T-helper 1 cell treated with Interleukin-12 subunit alpha and Interleukin-12 subunit beta and Interleukin-4 antibody, amounts not matched to agents 30 μg/mL and 1 μg/mL, for 36 hours (primary cell): ENCODE measurements around the gene PSMA1.
"Not testable (repeated sequence)": the region's sequence is repeated elsewhere in the genome, so short reads cannot be mapped to it uniquely, and the experiment has no call there.

Source experiments
- H3K27ac Mint-ChIP-seq: one replicate; pipeline ENCODE4 v1.8.0; 2021; ENCODE audit warnings: mild to moderate bottlenecking, mixed read lengths
- H3K27me3 Mint-ChIP-seq: one replicate; pipeline ENCODE4 v1.8.0; 2021; ENCODE audit warnings: low read depth, mixed read lengths
- H3K36me3 Mint-ChIP-seq: one replicate; pipeline ENCODE4 v1.8.0; 2021; ENCODE audit warnings: low read depth, mixed read lengths
- H3K4me1 Mint-ChIP-seq: one replicate; pipeline ENCODE4 v1.8.0; 2021; ENCODE audit warnings: low read depth, mixed read lengths
- H3K4me3 Mint-ChIP-seq: one replicate; pipeline ENCODE4 v1.8.0; 2021; ENCODE audit warnings: mild to moderate bottlenecking, moderate library complexity, mixed read lengths
- H3K9me3 Mint-ChIP-seq: one replicate; pipeline ENCODE4 v1.8.0; 2021; ENCODE audit warnings: mixed read lengths

Gene PSMA1

GRCh38 chr11:14519917-14520746 is at the start of gene PSMA1:
PSMA1 (minus strand) TSS chr11:14520386; CDS start chr11:14520299, 87 bp downstream.
- Mint-ChIP-seq H3K4me3 (peak within 1 kb of the TSS; percentile 94), H3K27me3 (no peaks in the 10 kb centered on the region), H3K27ac (peak within 1 kb of the TSS; percentile 93), H3K4me1 (peaks cover 28% of the 10 kb centered on the region), H3K36me3 (peaks cover 27% of the 10 kb centered on the region), H3K9me3 (no peaks in the 10 kb centered on the region)

DNA sequence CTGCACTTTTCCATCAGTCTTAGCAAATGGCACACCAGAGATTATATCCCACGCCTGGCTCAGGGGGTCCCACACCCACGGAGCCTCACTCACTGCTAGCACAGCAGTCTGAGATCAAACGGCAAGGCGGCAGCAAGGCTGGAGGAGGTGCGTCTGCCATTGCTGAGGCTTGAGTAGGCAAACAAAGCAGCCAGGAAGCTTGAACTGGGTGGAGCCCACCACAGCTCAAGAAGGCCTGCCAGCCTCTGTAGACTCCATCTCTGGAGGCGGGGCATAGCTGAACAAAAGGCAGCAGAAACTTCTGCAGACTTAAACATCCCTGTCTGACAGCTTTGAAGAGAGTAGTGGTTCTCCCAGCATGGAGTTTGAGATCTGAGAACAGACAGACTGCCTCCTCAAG is 49.3 kb upstream of the PSMA1 start:
- H3K4me1 Mint-ChIP-seq: peaks cover 67% of the 10 kb centered on the region
- H3K27ac Mint-ChIP-seq: peak overlapping the region; percentile 6
- not testable (repeated sequence) for H3K27me3 Mint-ChIP-seq, H3K4me3 Mint-ChIP-seq
- peaks cover 46% of the 10 kb centered on the region for H3K9me3 Mint-ChIP-seq
- peaks cover 84% of the 10 kb centered on the region for H3K36me3 Mint-ChIP-seq

DNA sequence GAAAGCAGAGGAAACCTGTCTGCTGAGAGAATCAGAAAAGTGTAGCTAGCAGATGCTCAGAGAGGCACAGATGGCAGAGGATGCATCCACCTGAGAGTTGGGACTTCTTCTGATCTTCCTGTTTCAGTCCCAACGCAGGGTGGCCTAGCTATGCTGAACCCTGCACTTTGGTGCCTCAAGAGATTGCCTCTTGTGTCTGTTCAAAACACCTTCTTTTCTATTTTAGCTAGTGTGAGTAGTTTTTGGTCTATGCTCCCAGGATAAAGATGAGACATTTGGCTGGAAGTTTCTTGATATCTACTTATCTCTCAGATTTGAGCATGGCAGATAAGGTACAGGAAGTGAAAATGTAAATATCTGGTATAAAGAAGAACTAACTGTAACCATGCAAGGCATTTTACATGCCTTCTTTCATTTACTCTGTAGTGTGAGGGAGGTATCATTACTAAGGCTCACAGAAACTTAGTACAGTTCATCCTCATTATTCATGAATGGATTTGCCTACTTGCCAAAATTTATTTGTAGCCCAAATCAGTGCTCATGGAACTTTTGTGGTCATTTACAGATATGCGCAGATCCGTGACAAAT is 47.0 kb upstream of the PSMA1 start:
- Mint-ChIP-seq H3K27ac (peak overlapping the region; percentile 23), H3K4me3 (no peak overlapping the region)

DNA sequence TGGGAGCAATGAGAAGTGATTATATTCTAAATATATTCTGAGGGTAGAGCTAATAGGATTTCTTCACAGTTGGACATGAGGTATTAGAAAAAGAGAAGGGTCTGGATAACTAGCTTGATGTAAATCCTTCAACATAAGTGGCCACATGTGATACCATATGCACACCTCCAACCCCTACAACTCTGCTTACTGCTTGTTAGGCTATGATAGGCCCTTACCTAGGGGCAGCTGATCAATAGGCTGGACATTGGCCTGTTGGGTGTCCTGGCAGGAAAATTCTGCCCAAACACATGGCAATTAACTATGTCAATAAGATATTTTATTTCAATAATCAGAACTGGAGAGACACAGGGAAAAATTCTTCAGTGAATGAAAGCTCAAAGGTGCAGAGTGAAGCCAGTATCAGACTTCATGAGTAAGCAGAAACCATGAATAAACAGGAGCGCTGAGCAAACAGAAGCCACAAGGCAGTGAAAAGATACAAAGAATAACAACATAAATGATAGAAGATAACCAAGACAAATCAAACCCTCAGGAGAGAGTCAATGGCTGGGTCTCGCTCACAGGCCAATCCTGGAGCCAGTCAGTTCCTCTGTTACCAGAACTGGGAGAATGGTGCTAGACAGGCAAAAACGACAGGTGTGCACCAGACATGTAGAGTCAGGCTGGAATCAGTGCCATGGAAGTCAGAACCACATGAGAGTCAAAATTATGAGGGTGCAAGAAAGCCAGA is 46.3 kb upstream of the PSMA1 start:
- peaks cover 31% of the 10 kb centered on the region for H3K9me3 Mint-ChIP-seq
- H3K36me3 Mint-ChIP-seq: peaks cover 60% of the 10 kb centered on the region
- peak overlapping the region; percentile 23 for H3K27ac Mint-ChIP-seq
- peaks cover 59% of the 10 kb centered on the region for H3K4me1 Mint-ChIP-seq
- H3K4me3 Mint-ChIP-seq: no peak overlapping the region
- H3K27me3 Mint-ChIP-seq: no peaks in the 10 kb centered on the region

More for the DNA sequence above, 47.0 kb upstream of the PSMA1 start:
- H3K36me3 Mint-ChIP-seq: peaks cover 65% of the 10 kb centered on the region
- H3K9me3 Mint-ChIP-seq: peaks cover 37% of the 10 kb centered on the region
- peaks cover 57% of the 10 kb centered on the region for H3K4me1 Mint-ChIP-seq
- no peaks in the 10 kb centered on the region for H3K27me3 Mint-ChIP-seq

DNA sequence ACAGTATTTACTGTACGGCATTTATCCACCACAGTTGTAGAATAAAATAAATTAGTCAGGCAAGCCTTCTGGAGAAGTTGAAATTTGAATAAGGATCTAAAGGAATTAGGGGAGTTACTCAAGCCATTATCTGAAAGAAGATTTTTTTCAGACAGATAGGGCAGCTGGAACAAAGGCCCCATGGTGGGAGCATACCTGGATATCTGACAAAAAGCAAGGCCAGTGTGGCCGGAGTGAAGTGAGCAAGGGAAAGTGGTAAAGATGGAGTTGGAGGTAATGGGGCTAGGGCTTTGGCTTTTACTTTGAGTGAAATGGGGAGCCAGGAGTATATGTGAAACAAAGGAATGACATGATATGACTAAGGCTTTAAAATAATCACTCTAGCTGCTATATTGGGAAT is 45.7 kb upstream of the PSMA1 start:
- H3K4me3 Mint-ChIP-seq: no peak overlapping the region
- H3K27me3 Mint-ChIP-seq: no peaks in the 10 kb centered on the region
- H3K9me3 Mint-ChIP-seq: peaks cover 27% of the 10 kb centered on the region
- no peak overlapping the region for H3K27ac Mint-ChIP-seq
- H3K4me1 Mint-ChIP-seq: peaks cover 62% of the 10 kb centered on the region
- H3K36me3 Mint-ChIP-seq: peaks cover 59% of the 10 kb centered on the region

GRCh38 chr11:14555818-14556217 is 35.6 kb upstream of the PSMA1 start:
- Mint-ChIP-seq H3K4me3 (peak overlapping the region; percentile 79), H3K9me3 (peaks cover 9% of the 10 kb centered on the region), H3K4me1 (peaks cover 54% of the 10 kb centered on the region), H3K27me3 (no peaks in the 10 kb centered on the region), H3K27ac (peak overlapping the region; percentile 93), H3K36me3 (peaks cover 57% of the 10 kb centered on the region)

DNA sequence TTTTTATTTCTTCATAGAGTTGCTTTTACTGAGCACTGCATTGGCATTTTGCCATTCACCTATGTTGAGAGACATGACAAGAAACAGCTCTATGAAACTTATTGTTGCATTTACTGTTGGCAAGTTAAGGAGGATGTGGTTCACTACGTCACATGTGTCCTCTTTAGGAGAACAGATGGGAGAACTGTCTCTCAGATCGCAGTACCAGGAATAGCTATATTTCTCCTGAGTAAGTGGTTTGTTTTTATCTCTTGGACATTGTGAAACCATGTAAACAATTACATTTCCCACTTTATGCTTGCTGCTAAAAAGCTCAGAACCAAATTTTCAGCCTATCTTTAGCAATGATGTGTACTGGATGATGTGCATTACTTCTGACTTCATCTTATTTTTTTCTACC is 34.8 kb upstream of the PSMA1 start:
- Mint-ChIP-seq H3K27ac (peak overlapping the region; percentile 93), H3K27me3 (no peaks in the 10 kb centered on the region), H3K9me3 (peaks cover 9% of the 10 kb centered on the region), H3K4me3 (peak overlapping the region; percentile 48), H3K4me1 (peaks cover 49% of the 10 kb centered on the region), H3K36me3 (peaks cover 56% of the 10 kb centered on the region)

- H3K4me3 Mint-ChIP-seq: no peak overlapping the region
- peaks cover 51% of the 10 kb centered on the region for H3K4me1 Mint-ChIP-seq
- peaks cover 4% of the 10 kb centered on the region for H3K9me3 Mint-ChIP-seq
- H3K27me3 Mint-ChIP-seq: no peaks in the 10 kb centered on the region
- peaks cover 46% of the 10 kb centered on the region for H3K36me3 Mint-ChIP-seq
- H3K27ac Mint-ChIP-seq: peak overlapping the region; percentile 31
Measured at GRCh38 chr11:14552089-14552488, 31.9 kb upstream of the PSMA1 start.

- peaks cover 4% of the 10 kb centered on the region for H3K9me3 Mint-ChIP-seq
- no peak overlapping the region for H3K4me3 Mint-ChIP-seq
- peaks cover 41% of the 10 kb centered on the region for H3K36me3 Mint-ChIP-seq
- no peaks in the 10 kb centered on the region for H3K27me3 Mint-ChIP-seq
- H3K27ac Mint-ChIP-seq: no peak overlapping the region
- peaks cover 52% of the 10 kb centered on the region for H3K4me1 Mint-ChIP-seq
Measured at GRCh38 chr11:14551380-14551779, 31.2 kb upstream of the PSMA1 start.

DNA sequence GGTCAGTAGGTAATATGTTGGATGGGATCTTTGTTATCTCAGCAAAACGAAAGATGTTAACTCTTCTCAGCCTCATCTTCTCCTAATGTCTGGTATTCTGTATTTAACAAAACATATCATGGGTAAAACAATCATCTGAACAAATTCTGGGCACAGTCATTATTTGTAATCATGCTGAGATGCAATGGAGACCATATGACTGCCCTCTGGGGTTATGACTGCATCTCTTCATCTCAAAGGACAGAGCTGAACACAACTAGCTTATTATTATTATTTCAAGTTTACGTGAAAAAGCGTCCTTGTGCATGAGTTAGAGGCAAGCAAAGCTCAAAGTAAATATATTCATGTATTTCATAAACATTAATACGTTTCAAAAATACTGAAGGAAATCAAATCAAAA is 29.7 kb upstream of the PSMA1 start:
- Mint-ChIP-seq H3K27me3 (no peaks in the 10 kb centered on the region), H3K4me1 (peaks cover 50% of the 10 kb centered on the region), H3K27ac (no peak overlapping the region), H3K9me3 (peaks cover 9% of the 10 kb centered on the region), H3K4me3 (no peak overlapping the region), H3K36me3 (peaks cover 40% of the 10 kb centered on the region)

DNA sequence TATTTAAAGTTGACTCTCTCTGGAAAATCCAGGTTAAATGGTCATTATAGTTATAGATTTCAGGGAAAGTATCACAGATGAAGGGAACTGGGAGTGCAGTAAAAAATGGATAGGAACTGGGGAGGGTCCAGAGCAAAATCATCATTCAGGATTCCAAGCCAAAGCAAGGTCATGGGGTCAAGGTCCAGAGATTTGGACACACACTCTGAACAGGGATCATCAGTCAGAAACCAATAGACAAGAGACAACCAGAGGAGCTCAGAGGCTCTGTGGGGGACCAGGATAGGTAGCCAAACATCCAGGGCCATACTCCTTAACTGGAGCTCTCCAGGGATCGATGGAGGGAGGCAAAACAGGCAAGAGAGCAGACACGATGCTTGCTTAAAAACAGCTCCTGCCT is 27.3 kb upstream of the PSMA1 start:
- Mint-ChIP-seq H3K4me3 (no peak overlapping the region), H3K36me3 (peaks cover 35% of the 10 kb centered on the region), H3K27me3 (no peaks in the 10 kb centered on the region), H3K9me3 (peaks cover 8% of the 10 kb centered on the region), H3K27ac (no peak overlapping the region), H3K4me1 (peaks cover 41% of the 10 kb centered on the region)

DNA sequence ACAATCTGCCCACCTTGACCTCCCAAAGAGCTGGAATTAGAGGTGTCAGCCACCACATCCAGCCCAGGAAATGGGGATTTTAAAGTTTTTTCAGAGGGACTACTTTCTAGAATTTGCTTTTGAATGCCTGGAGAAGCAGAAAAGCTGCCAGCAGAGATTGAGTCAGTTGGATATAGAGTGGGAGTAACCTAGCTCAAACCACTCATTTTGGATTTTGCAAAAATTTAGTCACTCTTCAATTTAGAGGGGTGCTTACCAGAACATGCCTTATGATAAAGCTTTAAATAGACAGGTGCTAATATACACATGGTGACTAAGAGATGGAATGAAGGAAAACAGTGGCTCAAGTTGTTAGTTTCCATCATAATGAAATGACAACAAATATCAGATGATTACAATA is 26.5 kb upstream of the PSMA1 start:
- Mint-ChIP-seq H3K27me3 (no peaks in the 10 kb centered on the region), H3K9me3 (peaks cover 8% of the 10 kb centered on the region), H3K4me3 (no peak overlapping the region), H3K36me3 (peaks cover 31% of the 10 kb centered on the region), H3K4me1 (peaks cover 37% of the 10 kb centered on the region), H3K27ac (peak overlapping the region; percentile 9)

GRCh38 chr11:14544611-14545010 is 24.4 kb upstream of the PSMA1 start:
- Mint-ChIP-seq H3K9me3 (peaks cover 8% of the 10 kb centered on the region), H3K27me3 (no peaks in the 10 kb centered on the region), H3K4me3 (peak overlapping the region; percentile 53), H3K27ac (peak overlapping the region; percentile 93), H3K4me1 (peaks cover 49% of the 10 kb centered on the region), H3K36me3 (peaks cover 28% of the 10 kb centered on the region)

GRCh38 chr11:14543260-14543659 is 23.1 kb upstream of the PSMA1 start:
- no peak overlapping the region for H3K4me3 Mint-ChIP-seq
- H3K27ac Mint-ChIP-seq: no peak overlapping the region
- H3K4me1 Mint-ChIP-seq: peaks cover 55% of the 10 kb centered on the region
- peaks cover 8% of the 10 kb centered on the region for H3K9me3 Mint-ChIP-seq
- H3K36me3 Mint-ChIP-seq: peaks cover 28% of the 10 kb centered on the region
- no peaks in the 10 kb centered on the region for H3K27me3 Mint-ChIP-seq
